Measurements from ENCODE around the gene FAM107B.
"Not testable (repeated sequence)": the region's sequence is repeated elsewhere in the genome, so short reads cannot be mapped to it uniquely, and the experiment has no call there.

FAM107B gene

GRCh38 chr10:14692344-14693076 is 82.2 kb downstream of the FAM107B start:
- no peak for DNase-seq (ENCODE audit: low spot score)

- DNase-seq (ENCODE audit: low spot score): no peak
Measured at GRCh38 chr10:14691359-14691758, 83.3 kb downstream of the FAM107B start.

- DNase-seq (ENCODE audit: low spot score): peak; percentile 75
Measured at GRCh38 chr10:14688606-14689005, 86.1 kb downstream of the FAM107B start.

GRCh38 chr10:14688189-14688588 is 86.5 kb downstream of the FAM107B start:
- DNase-seq (ENCODE audit: low spot score): not testable (repeated sequence)

GRCh38 chr10:14687340-14687739 is 87.4 kb downstream of the FAM107B start:
- DNase-seq (ENCODE audit: low spot score): no peak

- no peak for DNase-seq (ENCODE audit: low spot score)
Measured at GRCh38 chr10:14686356-14686755, 88.3 kb downstream of the FAM107B start.

- peak; percentile 46 for DNase-seq (ENCODE audit: low spot score)
Measured at GRCh38 chr10:14684354-14684753, 90.3 kb downstream of the FAM107B start.

- DNase-seq (ENCODE audit: low spot score): no peak
Measured at GRCh38 chr10:14683256-14683655, 91.4 kb downstream of the FAM107B start.

GRCh38 chr10:14681802-14682201 is 92.9 kb downstream of the FAM107B start:
- DNase-seq (ENCODE audit: low spot score): no peak

GRCh38 chr10:14681305-14681704 is 93.4 kb downstream of the FAM107B start:
- DNase-seq (ENCODE audit: low spot score): no peak

- DNase-seq (ENCODE audit: low spot score): no peak
Measured at GRCh38 chr10:14678637-14679036, 96.1 kb downstream of the FAM107B start.

GRCh38 chr10:14676732-14677131 is 98.0 kb downstream of the FAM107B start:
- DNase-seq (ENCODE audit: low spot score): no peak

- no peak for DNase-seq (ENCODE audit: low spot score)
Measured at GRCh38 chr10:14674376-14675050, 100.2 kb downstream of the FAM107B start.

GRCh38 chr10:14673189-14673861 is 101.4 kb downstream of the FAM107B start:
- DNase-seq (ENCODE audit: low spot score): no peak

- DNase-seq (ENCODE audit: low spot score): no peak
Measured at GRCh38 chr10:14671386-14671831, 103.3 kb downstream of the FAM107B start.

GRCh38 chr10:14670551-14671240 is 104.0 kb downstream of the FAM107B start:
- DNase-seq (ENCODE audit: low spot score): peak; percentile 40

- no peak for DNase-seq (ENCODE audit: low spot score)
Measured at GRCh38 chr10:14669576-14669975, 105.1 kb downstream of the FAM107B start.

- DNase-seq (ENCODE audit: low spot score): no peak
Measured at GRCh38 chr10:14667781-14668180, 106.9 kb downstream of the FAM107B start.

GRCh38 chr10:14667280-14667679 is 107.4 kb downstream of the FAM107B start:
- DNase-seq (ENCODE audit: low spot score): no peak

- DNase-seq (ENCODE audit: low spot score): no peak
Measured at GRCh38 chr10:14665865-14666857, 108.5 kb downstream of the FAM107B start.

- no peak for DNase-seq (ENCODE audit: low spot score)
Measured at GRCh38 chr10:14665304-14665703, 109.4 kb downstream of the FAM107B start.
